Peyer's patch (tissue), 4 donors: ENCODE data around the gene CA11.

Experiments
- CTCF ChIP-seq, 6 experiments: fragments of 450-650 bp in 4 of 6; fragments of 200-600 bp in 2 of 6; sonication (generic) in 1 of 6; IDR thresholded peaks; one replicate each; pipeline ENCODE4 v1.5.1; 2017 to 2019; ENCODE audit warnings: antibody characterized with exemption in 6 of 6, mild to moderate bottlenecking in 3 of 6, moderate library complexity in 1 of 6
- POLR2A ChIP-seq, 2 donors: fragments of 450-650 bp; IDR thresholded peaks; one replicate each; pipeline ENCODE4 v1.5.1; 2017; ENCODE audit warnings: antibody characterized with exemption in 2 of 2, mild to moderate bottlenecking in 2 of 2, moderate library complexity in 2 of 2

DNA sequence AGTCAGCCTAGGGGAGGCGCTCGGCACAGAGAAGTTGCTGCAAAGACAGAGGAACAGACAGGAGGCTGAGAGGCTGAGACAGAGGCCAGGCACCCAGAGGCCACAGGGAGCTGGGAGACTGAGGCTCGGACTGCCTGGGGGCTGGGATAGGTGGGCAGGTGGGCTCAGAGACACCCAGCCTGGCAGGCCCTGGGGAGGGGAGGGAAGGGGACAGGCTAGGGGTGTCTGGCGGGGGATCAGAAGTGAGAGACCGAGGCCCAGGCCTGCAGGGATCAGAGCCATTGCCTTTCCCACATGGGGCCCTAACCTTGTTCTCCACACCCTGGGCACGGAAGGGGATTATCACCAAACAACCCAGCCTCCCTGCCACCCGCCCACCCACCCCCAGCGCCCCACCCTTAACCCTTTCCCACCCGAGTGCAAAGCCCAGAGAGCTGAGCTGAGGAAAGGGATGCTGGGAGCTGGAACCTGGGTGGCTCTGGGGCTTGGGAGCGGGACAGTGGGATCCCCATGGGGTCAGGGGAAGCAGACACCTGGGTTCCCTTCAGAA lies 25.5 kb upstream of the CA11 start:
- TF ChIP-seq CTCF (IDR thresholded peaks at IDR 0.05) = no peak
- TF ChIP-seq POLR2A (IDR thresholded peaks at IDR 0.05) = no peak
